CD14-positive monocyte (primary cell): ENCODE measurements around the gene UTP4. TPM values are rescaled to one million over a fixed set of nuclear protein-coding genes. Genes with fewer than 3 reads are reported as not detected.
"Not testable (repeated sequence)": the region's sequence is repeated elsewhere in the genome, so short reads cannot be mapped to it uniquely, and the experiment has no call there.

Experiments used
- DNase-seq, 3 donors: peaks; one replicate each; pipeline ENCODE4 v3.0.0-alpha.2; 2011 to 2022
- H2AFZ ChIP-seq: 2 replicates; pipeline ENCODE4 v1.6.0; 2012; ENCODE audit warnings: mild to moderate bottlenecking, low read depth, low read length, inconsistent platforms; ENCODE audit not compliant: insufficient read depth, poor library complexity, severe bottlenecking
- H3K27ac ChIP-seq, 2 donors: 1 replicate in 1 of 2; 2 replicates in 1 of 2; pipeline ENCODE4 v1.5.1; 2012 to 2013; ENCODE audit warnings: low read length in 2 of 2, control low read depth in 1 of 2, inconsistent platforms in 1 of 2, low read depth in 1 of 2, mild to moderate bottlenecking in 1 of 2
- H3K27me3 ChIP-seq, 2 donors: one replicate each; pipeline versions ENCODE4 v1.6.0 to v1.6.1; 2011 to 2013; ENCODE audit warnings: low read length in 2 of 2; ENCODE audit not compliant: control insufficient read depth in 2 of 2, insufficient read depth in 2 of 2
- H3K36me3 ChIP-seq, 2 donors: replicated peaks in 1 of 2; 1 replicate in 1 of 2; 2 replicates in 1 of 2; pipeline versions ENCODE4 v1.5.1 to v1.6.1; 2012 to 2013; ENCODE audit warnings: low read length in 2 of 2, control low read depth in 1 of 2, inconsistent platforms in 1 of 2, mild to moderate bottlenecking in 1 of 2; ENCODE audit not compliant: insufficient read depth in 2 of 2, control insufficient read depth in 1 of 2
- H3K4me1 ChIP-seq, 2 donors: 1 replicate in 1 of 2; 2 replicates in 1 of 2; pipeline versions ENCODE4 v1.5.1 to v1.6.1; 2012 to 2013; ENCODE audit warnings: low read length in 2 of 2, control low read depth in 1 of 2, inconsistent platforms in 1 of 2, mild to moderate bottlenecking in 1 of 2, moderate library complexity in 1 of 2; ENCODE audit not compliant: insufficient read depth in 2 of 2, control insufficient read depth in 1 of 2
- H3K4me2 ChIP-seq: replicated peaks from 2 replicates; pipeline ENCODE3; 2012; ENCODE audit warnings: low read length, moderate library complexity, mild to moderate bottlenecking; ENCODE audit not compliant: poor library complexity, severe bottlenecking; ENCODE audit errors: extremely low read depth
- H3K4me3 ChIP-seq, 3 experiments: fragments of 200-600 bp in 1 of 3; sonication (generic) in 1 of 3; replicated peaks in 1 of 3; 1 replicate in 2 of 3; 2 replicates in 1 of 3; pipeline ENCODE4 v1.5.1; 2011 to 2013; ENCODE audit warnings: low read length in 3 of 3, mild to moderate bottlenecking in 3 of 3, control low read depth in 2 of 3, low read depth in 2 of 3, inconsistent platforms in 1 of 3, moderate library complexity in 1 of 3
- H3K79me2 ChIP-seq: 2 replicates; pipeline ENCODE4 v1.6.0; 2012; ENCODE audit warnings: mild to moderate bottlenecking, control low read depth, inconsistent platforms, low read length, moderate library complexity; ENCODE audit not compliant: insufficient read depth
- H3K9ac ChIP-seq: 2 replicates; pipeline ENCODE4 v1.6.0; 2017; ENCODE audit warnings: low read length, mild to moderate bottlenecking; ENCODE audit not compliant: insufficient read depth, poor library complexity, severe bottlenecking
- H3K9me3 ChIP-seq, 2 donors: replicated peaks in 1 of 2; 1 replicate in 1 of 2; 2 replicates in 1 of 2; pipeline versions ENCODE4 v1.5.1 to v1.6.1; 2012 to 2013; ENCODE audit warnings: low read length in 2 of 2, control low read depth in 1 of 2; ENCODE audit not compliant: control insufficient read depth in 1 of 2, insufficient read depth in 1 of 2
- H4K20me1 ChIP-seq: 2 replicates; pipeline ENCODE4 v1.6.0; 2012; ENCODE audit warnings: mild to moderate bottlenecking, low read length, control low read depth, moderate library complexity; ENCODE audit not compliant: insufficient read depth
- H3K27ac Mint-ChIP-seq, 7 donors: one replicate each; pipeline ENCODE4 v1.8.0; 2020; ENCODE audit warnings: mild to moderate bottlenecking in 7 of 7, mixed read lengths in 7 of 7, moderate library complexity in 6 of 7, inconsistent platforms in 2 of 7
- H3K27me3 Mint-ChIP-seq, 3 donors: one replicate each; pipeline ENCODE4 v1.8.0; 2021 to 2022; ENCODE audit warnings: low read depth in 3 of 3, mild to moderate bottlenecking in 3 of 3, mixed read lengths in 3 of 3, moderate library complexity in 3 of 3, inconsistent platforms in 1 of 3
- H3K36me3 Mint-ChIP-seq, 2 donors: one replicate each; pipeline ENCODE4 v1.8.0; 2020; ENCODE audit warnings: mixed read lengths in 2 of 2, inconsistent platforms in 1 of 2, mild to moderate bottlenecking in 1 of 2
- H3K4me1 Mint-ChIP-seq: one replicate; pipeline ENCODE4 v1.8.0; 2020; ENCODE audit warnings: mild to moderate bottlenecking, mixed read lengths
- H3K4me3 Mint-ChIP-seq, 2 donors: one replicate each; pipeline ENCODE4 v1.8.0; 2020; ENCODE audit warnings: mild to moderate bottlenecking in 2 of 2, mixed read lengths in 2 of 2, moderate library complexity in 1 of 2
- H3K9me3 Mint-ChIP-seq, 7 donors: one replicate each; pipeline ENCODE4 v1.8.0; 2020 to 2022; ENCODE audit warnings: mixed read lengths in 7 of 7, mild to moderate bottlenecking in 6 of 7, moderate library complexity in 6 of 7, inconsistent platforms in 2 of 7
- CTCF ChIP-seq: fragments of 200-600 bp; IDR thresholded peaks from one replicate; pipeline ENCODE4 v1.8.0; 2022; ENCODE audit warnings: antibody characterized with exemption, mild to moderate bottlenecking
- WGBS: methylation state at CpG from one replicate; pipeline ENCODE4 v1.1.5; 2013; ENCODE audit warnings: missing lambda C conversion rate; ENCODE audit not compliant: insufficient coverage; 5-methylcytosine and 5-hydroxymethylcytosine counted together
- intact Hi-C, 2 donors: fragments of 100-400 bp; cut with micrococcal nuclease; formaldehyde crosslinking; loops; one replicate each; pipeline versions ENCODE4 v1.15.0 to v1.15.1; 2023
- polyA plus RNA-seq, 3 donors: library from polyadenylated mRNA; depleted of rRNA in 1 of 3; unstranded in 2 of 3; stranded (reverse) in 1 of 3; fragments of 300-500 nt in 2 of 3; fragments of >200 nt in 1 of 3; fragmentation: Illumina TruSeq in 2 of 3; gene quantifications; 1 replicate in 2 of 3; 2 replicates in 1 of 3; pipeline ENCODE4 v1.2.3, GENCODE V29; 2012 to 2021

UTP4 gene
- polyA plus RNA-seq, 3 donors, result 15.3 to 27.8 (median 19.6) TPM

- not testable (repeated sequence) for H3K4me3 Mint-ChIP-seq
- 98% methylated on average over 7 of the region's 14 CpGs for WGBS
Measured at GRCh38 chr16:69124961-69125360, 7.5 kb upstream of the UTP4 start.

GRCh38 chr16:69126221-69126620 lies 6.2 kb upstream of the UTP4 start:
- H2AFZ ChIP-seq, result no peak overlapping the region
- 100% methylated on average over 3 of the region's 3 CpGs for WGBS
- Mint-ChIP-seq H3K4me1 (peaks cover 21% of the 10 kb centered on the region), H3K27ac (peak overlapping the region in 1 of 7 donors; percentile 44), H3K27me3 (no peaks in the 10 kb centered on the region), H3K4me3 (no peak overlapping the region), H3K9me3 (no peaks in the 10 kb centered on the region), H3K36me3 (peaks cover 2 to 22% of the 10 kb centered on the region in 2 donors)
- no peaks in the 10 kb centered on the region for H3K27me3 ChIP-seq
- DNase-seq, result no peak
- intact Hi-C loops, result loop anchor here (10.0 kb wide), 1 partner anchor 421 kb away; no protein-coding TSS in a partner anchor
- peaks cover 4 to 6% of the 10 kb centered on the region in 2 donors for H3K4me1 ChIP-seq
- no peak overlapping the region for H3K4me2 ChIP-seq
- H3K36me3 ChIP-seq, result peaks cover under 1 to 16% of the 10 kb centered on the region in 2 donors
- no peak for TF ChIP-seq CTCF
- H3K9me3 ChIP-seq, result no peaks in the 10 kb centered on the region
- H3K27ac ChIP-seq, result no peak overlapping the region
- H3K4me3 ChIP-seq, result no peak overlapping the region
- peaks cover 75% of the 10 kb centered on the region for H3K79me2 ChIP-seq
- H4K20me1 ChIP-seq, result peaks cover 87% of the 10 kb centered on the region
- no peak overlapping the region for H3K9ac ChIP-seq

More at GRCh38 chr16:69124961-69125360, 7.5 kb upstream of the UTP4 start:
- H3K36me3 Mint-ChIP-seq, result peaks cover 13 to 35% of the 10 kb centered on the region in 2 donors
- H3K4me1 Mint-ChIP-seq, result peaks cover 11% of the 10 kb centered on the region
- H3K27me3 ChIP-seq, H3K9me3 Mint-ChIP-seq, H3K27me3 Mint-ChIP-seq, H2AFZ ChIP-seq, H3K4me2 ChIP-seq, H3K4me1 ChIP-seq, H3K9me3 ChIP-seq, H3K4me3 ChIP-seq, H3K27ac ChIP-seq, DNase-seq, H3K9ac ChIP-seq: not testable (repeated sequence)
- Histone ChIP-seq H3K36me3 (peaks cover 13 to 28% of the 10 kb centered on the region in 2 donors), H3K79me2 (peaks cover 63% of the 10 kb centered on the region), H4K20me1 (peaks cover 87% of the 10 kb centered on the region)
- intact Hi-C loops, result loop anchor here (5.0 to 10.0 kb wide), 2 partner anchors 420 to 598 kb away; no protein-coding TSS in a partner anchor
- peak overlapping the region in 1 of 7 donors; percentile 22 for H3K27ac Mint-ChIP-seq

- H3K27ac Mint-ChIP-seq, H3K27me3 ChIP-seq, H3K9me3 Mint-ChIP-seq, H3K27me3 Mint-ChIP-seq, H3K4me3 Mint-ChIP-seq, H3K9ac ChIP-seq, H2AFZ ChIP-seq, H3K9me3 ChIP-seq, H3K27ac ChIP-seq, H3K4me1 ChIP-seq, DNase-seq, H3K4me3 ChIP-seq, H3K4me2 ChIP-seq: not testable (repeated sequence)
- Mint-ChIP-seq H3K4me1 (peaks cover 24% of the 10 kb centered on the region), H3K36me3 (peaks cover 0 to 19% of the 10 kb centered on the region in 2 donors)
- H3K36me3 ChIP-seq, result peaks cover 0 to 13% of the 10 kb centered on the region in 2 donors
- H4K20me1 ChIP-seq, result peaks cover 91% of the 10 kb centered on the region
- intact Hi-C loops, result loop anchor here (10.0 kb wide), 1 partner anchor 422 kb away; no protein-coding TSS in a partner anchor
- H3K79me2 ChIP-seq, result peaks cover 81% of the 10 kb centered on the region
- 80% methylated on average over 1 of the region's 10 CpGs for WGBS
Measured at GRCh38 chr16:69126801-69127200, 5.6 kb upstream of the UTP4 start.
